IMR-90 (cell line): ENCODE measurements around the gene MACO1. TPM values are rescaled to one million over a fixed set of nuclear protein-coding genes. Genes with fewer than 3 reads are reported as not detected.

Experiments
- ATAC-seq: fragments of 200-7000 bp; cut with Tn5 transposase; 2 replicates; pipeline ENCODE4 v1.9.1; 2020; ENCODE audit warnings: low read depth, mild to moderate bottlenecking, moderate library complexity
- BruUV-seq: library from RNA; stranded (reverse); fragments of 400-500 nt; replicated peaks from 2 replicates; lab custom pipeline; 2021; lab: Mats Ljungman, UMichigan
- CTCF ChIA-PET: fragments of 300-600 bp; formaldehyde crosslinking; extraction: SDS; loops from one replicate; lab custom pipeline; 2021; ENCODE audit warnings: antibody characterized with exemption; lab: Yijun Ruan, JAX
- POLR2A ChIA-PET: fragments of 300-600 bp; sonication (Branson Sonifier 250); formaldehyde crosslinking; loops from one replicate; lab custom pipeline; 2022; ENCODE audit warnings: antibody characterized with exemption; ENCODE audit not compliant: unreplicated experiment; lab: Charles Lee
- DNase-seq: peaks from one replicate; pipeline ENCODE4 v3.0.0; 2013
- H2AFZ ChIP-seq: replicated peaks from 2 replicates; pipeline ENCODE3; 2013; ENCODE audit warnings: low read length, mild to moderate bottlenecking; ENCODE audit not compliant: poor library complexity
- H2AK5ac ChIP-seq: 2 replicates; pipeline ENCODE4 v1.6.1; 2013; ENCODE audit warnings: low read depth, low read length, inconsistent platforms
- H2AK9ac ChIP-seq: replicated peaks from 2 replicates; pipeline ENCODE3; 2013; ENCODE audit warnings: mild to moderate bottlenecking, low read depth, low read length, moderate library complexity; ENCODE audit not compliant: poor library complexity
- H2BK120ac ChIP-seq: 2 replicates; pipeline ENCODE4 v1.6.1; 2013; ENCODE audit warnings: low read depth, low read length, inconsistent platforms
- H2BK15ac ChIP-seq: 3 replicates; pipeline ENCODE4 v1.6.1; 2013; ENCODE audit warnings: low read depth, low read length, inconsistent platforms
- H2BK20ac ChIP-seq: 2 replicates; pipeline ENCODE4 v1.6.1; 2013; ENCODE audit warnings: low read depth, mild to moderate bottlenecking, inconsistent platforms, low read length, moderate library complexity
- H2BK5ac ChIP-seq: 2 replicates; pipeline ENCODE4 v1.6.1; 2013; ENCODE audit warnings: mild to moderate bottlenecking, low read depth, low read length, inconsistent platforms; ENCODE audit not compliant: poor library complexity, severe bottlenecking
- H3K14ac ChIP-seq: replicated peaks from 2 replicates; pipeline ENCODE4 v1.6.1; 2013; ENCODE audit warnings: low read depth, low read length, inconsistent platforms
- H3K18ac ChIP-seq: 2 replicates; pipeline ENCODE4 v1.6.1; 2013; ENCODE audit warnings: low read depth, low read length, control low read depth
- H3K23ac ChIP-seq: 2 replicates; pipeline ENCODE4 v1.6.1; 2013; ENCODE audit warnings: low read depth, low read length, inconsistent platforms
- H3K27ac ChIP-seq: 2 replicates; pipeline ENCODE4 v1.5.1; 2013; ENCODE audit warnings: mild to moderate bottlenecking, control low read depth, low read length; ENCODE audit not compliant: insufficient read depth
- H3K27me3 ChIP-seq: 2 replicates; pipeline ENCODE4 v1.6.1; 2013; ENCODE audit warnings: low read length; ENCODE audit not compliant: control insufficient read depth, insufficient read depth
- H3K36me3 ChIP-seq: 2 replicates; pipeline ENCODE4 v1.6.1; 2013; ENCODE audit warnings: low read length, mixed read lengths; ENCODE audit not compliant: control insufficient read depth, insufficient read depth
- H3K4ac ChIP-seq: 2 replicates; pipeline ENCODE4 v1.6.1; 2013; ENCODE audit warnings: low read depth, low read length, inconsistent platforms
- H3K4me1 ChIP-seq: 2 replicates; pipeline ENCODE4 v1.6.1; 2013; ENCODE audit warnings: low read length, mixed read lengths; ENCODE audit not compliant: control insufficient read depth, insufficient read depth
- H3K4me2 ChIP-seq: 2 replicates; pipeline ENCODE4 v1.6.1; 2013; ENCODE audit warnings: low read depth, mild to moderate bottlenecking, control low read depth, low read length, moderate library complexity
- H3K4me3 ChIP-seq: 2 replicates; pipeline ENCODE4 v1.5.1; 2013; ENCODE audit warnings: low read depth, mild to moderate bottlenecking, control low read depth, low read length, moderate library complexity; ENCODE audit not compliant: insufficient read depth
- H3K56ac ChIP-seq: 2 replicates; pipeline ENCODE4 v1.6.1; 2013; ENCODE audit warnings: low read length, inconsistent platforms; ENCODE audit not compliant: insufficient read depth; ENCODE audit errors: extremely low read depth
- H3K79me1 ChIP-seq, 2 experiments: 2 replicates each; pipeline ENCODE4 v1.6.1; 2013; ENCODE audit warnings: low read length in 2 of 2, inconsistent platforms in 1 of 2, low read depth in 1 of 2
- H3K9ac ChIP-seq: 2 replicates; pipeline ENCODE4 v1.6.1; 2013; ENCODE audit warnings: low read depth, low read length, control low read depth
- H3K9me1 ChIP-seq: 2 replicates; pipeline ENCODE4 v1.6.1; 2013; ENCODE audit warnings: low read length, inconsistent platforms; ENCODE audit not compliant: insufficient read depth
- H3K9me3 ChIP-seq: 2 replicates; pipeline ENCODE4 v1.6.1; 2013; ENCODE audit warnings: low read length; ENCODE audit not compliant: control insufficient read depth, insufficient read depth
- H4K20me1 ChIP-seq: 2 replicates; pipeline ENCODE4 v1.6.1; 2013; ENCODE audit warnings: low read length, inconsistent platforms; ENCODE audit not compliant: insufficient read depth
- H4K5ac ChIP-seq: 2 replicates; pipeline ENCODE4 v1.6.1; 2013; ENCODE audit warnings: mild to moderate bottlenecking, low read depth, low read length, control low read depth
- H4K8ac ChIP-seq, 2 experiments: 2 replicates each; pipeline ENCODE4 v1.6.1; 2013; ENCODE audit warnings: low read depth in 2 of 2, low read length in 2 of 2, control low read depth in 1 of 2, inconsistent platforms in 1 of 2
- H4K91ac ChIP-seq: 2 replicates; pipeline ENCODE4 v1.6.1; 2013; ENCODE audit warnings: low read depth, low read length, inconsistent platforms; ENCODE audit not compliant: insufficient read depth
- CHD1 ChIP-seq: IDR thresholded peaks from 2 replicates; pipeline ENCODE4 v1.6.1; 2012; ENCODE audit warnings: low read depth, low read length, improper control_type of control experiment
- FOS ChIP-seq: fragments of 150-350 bp; IDR thresholded peaks from 2 replicates; pipeline ENCODE4 v1.6.1; 2016; ENCODE audit warnings: low read depth, low read length
- MXI1 ChIP-seq: IDR thresholded peaks from 2 replicates; pipeline ENCODE4 v1.6.1; 2012; ENCODE audit warnings: low read depth, mild to moderate bottlenecking, low read length, moderate library complexity, borderline replicate concordance
- SMC3 ChIP-seq: fragments of 150-350 bp; IDR thresholded peaks from 2 replicates; pipeline ENCODE4 v1.6.1; 2016; ENCODE audit warnings: low read depth, mild to moderate bottlenecking, antibody characterized with exemption, low read length, moderate library complexity
- WGBS, 2 experiments: methylation state at CpG; one replicate each; pipeline versions ENCODE4 v1.1.5 to v1.1.7; 2013; ENCODE audit warnings: missing lambda C conversion rate in 2 of 2; ENCODE audit not compliant: insufficient read length in 1 of 2; ENCODE audit errors: extremely low coverage in 2 of 2; 5-methylcytosine and 5-hydroxymethylcytosine counted together
- dilution Hi-C: fragments of 300-500 bp; cut with HindIII; formaldehyde crosslinking; loops from one replicate; pipeline ENCODE4 v1.14.3; 2018; ENCODE audit warnings: low sequenced_read_pairs; ENCODE audit not compliant: unreplicated experiment
- in situ Hi-C: fragments of 300-500 bp; cut with MboI; formaldehyde crosslinking; loops from 3 replicates; pipeline ENCODE4 v1.14.3; 2019; ENCODE audit warnings: low sequenced_read_pairs, inconsistent platforms, mixed read lengths
- intact Hi-C: fragments of 100-400 bp; cut with micrococcal nuclease; formaldehyde crosslinking; loops from 2 replicates; pipeline ENCODE4 v1.10.0; 2022
- polyA plus RNA-seq, 3 experiments: library from polyadenylated mRNA; depleted of rRNA; stranded (reverse); fragments of >200 nt; gene quantifications; 2 replicates each; pipeline ENCODE4 v1.2.3, GENCODE V29; 2012; ENCODE audit warnings: low replicate concordance in 1 of 3
- total RNA-seq: library from RNA; depleted of rRNA; stranded (reverse); fragments of >200 nt; gene quantifications from 2 replicates; pipeline ENCODE4 v1.2.3, GENCODE V29; 2012

The MACO1 gene
- total and polyA plus RNA-seq, 2 of the 4 experiments (the other 2 are of a cell fraction), result 6.8 to 12.7 TPM

DNA sequence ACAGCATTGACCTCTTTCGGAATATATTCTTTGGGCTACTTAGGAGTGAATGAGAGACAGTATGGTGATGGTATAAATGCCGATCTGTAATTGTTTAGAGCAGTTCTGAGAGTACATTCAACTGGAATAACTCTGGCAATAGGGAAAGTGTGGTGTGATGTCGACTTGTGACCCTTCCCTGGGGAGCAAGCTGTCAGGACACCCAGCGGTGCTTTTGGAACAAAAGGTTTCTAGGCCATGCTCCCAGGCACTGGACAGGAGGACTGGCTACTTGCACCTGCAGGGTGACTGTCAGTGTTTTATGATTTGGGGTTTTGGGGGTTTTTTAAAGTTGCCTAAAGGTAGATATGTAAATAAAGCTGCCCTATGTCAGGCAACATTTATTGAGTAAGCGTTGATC lies 50.9 kb downstream of the MACO1 start:
- POLR2A ChIA-PET, result no interaction called here
- no TSS peak for BruUV-seq

More for the DNA sequence above, 50.9 kb downstream of the MACO1 start:
- Histone ChIP-seq H3K14ac (no peak overlapping the region), H4K20me1 (no peaks in the 10 kb centered on the region), H3K9ac (no peak overlapping the region), H4K8ac (no peak overlapping the region), H3K4me3 (no peak overlapping the region), H2BK15ac (no peak overlapping the region), H3K9me3 (no peaks in the 10 kb centered on the region), H2BK5ac (no peak overlapping the region), H3K9me1 (peaks cover 4% of the 10 kb centered on the region; the same call in 1 of the 2 replicates), H3K4me1 (no peaks in the 10 kb centered on the region), H3K18ac (no peak overlapping the region), H3K27me3 (no peaks in the 10 kb centered on the region), H2AK5ac (no peak overlapping the region), H3K4me2 (no peak overlapping the region), H2AK9ac (no peak overlapping the region), H3K23ac (no peak overlapping the region), H3K36me3 (peaks cover 10% of the 10 kb centered on the region), H3K4ac (no peak overlapping the region), H2AFZ (no peak overlapping the region), H3K79me1 (peaks cover 35 to 38% of the 10 kb centered on the region in 2 experiments), H4K91ac (no peak overlapping the region), H3K27ac (no peak overlapping the region), H3K56ac (no peak overlapping the region), H2BK120ac (no peak overlapping the region), H4K5ac (no peak overlapping the region), H2BK20ac (no peak overlapping the region)
- dilution Hi-C loops, result no loop called here
- no peak for ATAC-seq
- DNase-seq, result no peak
- in situ Hi-C loops, result no loop called here
- whole genome bisulfite sequencing, 2 experiments, result 63% methylated on average over 3 of the region's 5 CpGs; no CpG with 5 or more reads in 1 of the 2 experiments
- intact Hi-C loops, result loop anchor here (10.0 kb wide), 1 partner anchor 47 kb away; the partner anchor contains the start of gene MACO1
- TF ChIP-seq MXI1 (no peak), FOS (no peak), SMC3 (no peak), CHD1 (no peak)
- CTCF ChIA-PET, result no interaction called here
